GM23248 (cell line): ENCODE data around the gene PTGR2.

Experiments used
- EZH2 ChIP-seq: fragments of 200-600 bp; sonication (generic); IDR thresholded peaks from 2 replicates; pipeline ENCODE4 v1.6.1; 2018; ENCODE audit warnings: antibody characterized with exemption, mild to moderate bottlenecking; ENCODE audit not compliant: insufficient read depth, poor library complexity, severe bottlenecking
- EZH2phosphoT487 ChIP-seq: fragments of 200-600 bp; sonication (generic); IDR thresholded peaks from 2 replicates; pipeline ENCODE4 v1.6.1; 2018; ENCODE audit warnings: antibody characterized with exemption, moderate library complexity, mild to moderate bottlenecking, low read depth; ENCODE audit not compliant: insufficient read depth

DNA sequence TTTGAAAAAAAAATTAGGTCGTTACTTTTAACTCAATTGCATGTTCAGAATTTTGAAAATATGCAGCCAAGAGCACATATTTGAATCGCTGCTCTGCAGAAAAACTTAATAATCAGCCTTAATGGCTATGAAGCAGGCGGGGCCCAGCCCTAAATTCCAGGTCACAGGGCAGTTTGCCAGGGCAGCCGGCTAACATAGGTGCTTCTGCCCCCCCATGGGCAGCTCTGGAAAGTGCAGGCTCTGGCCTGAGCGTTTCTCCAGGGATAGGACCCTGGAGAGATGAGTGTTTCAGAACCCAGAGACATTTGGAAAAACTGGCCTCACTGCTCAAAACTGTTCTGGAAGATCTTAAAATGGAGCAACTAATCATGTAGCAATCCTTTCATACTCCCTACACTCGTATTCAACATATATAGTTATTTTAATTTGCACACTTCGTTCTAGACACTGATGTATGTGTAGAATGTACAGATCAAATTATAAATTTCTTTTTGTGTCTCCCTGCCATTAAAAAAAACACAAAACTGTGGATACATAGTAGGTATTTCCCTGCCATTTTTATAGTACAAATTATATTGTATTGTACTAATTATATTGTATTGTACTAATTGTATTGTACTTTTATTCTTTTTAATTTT is 26.0 kb upstream of the PTGR2 start:
- TF ChIP-seq EZH2phosphoT487 (no peak), EZH2 (no peak)
